ENCODE measurements around the gene HK1. TPM values are rescaled to one million over a fixed set of nuclear protein-coding genes. Genes with fewer than 3 reads are reported as not detected.

The HK1 gene
- total RNA-seq (2014; rRNA removed; shearing (Covaris generic)) (9.7 and 13.1 TPM in 2 replicates), total RNA-seq (2022) (23.1 and 31.5 TPM in 2 replicates), Bru-seq, nascent RNA (percentile 47 among the genes with signal in this experiment), BruChase-seq, experiment 1, labeled RNA remaining after a 6-hour chase (percentile 46 among the genes with signal in this experiment), BruChase-seq, experiment 2, labeled RNA remaining after a 2-hour chase (percentile 46 among the genes with signal in this experiment)
- long read RNA-seq, transcript HK1-202 (18 exons, 3,605 nt) = major isoform, 91 of 102 reads
- long read RNA-seq, partial matches to known transcripts = 6 of 102 reads
- long read RNA-seq, other reads (novel, unspliced or antisense) = 5 of 102 reads

DNA sequence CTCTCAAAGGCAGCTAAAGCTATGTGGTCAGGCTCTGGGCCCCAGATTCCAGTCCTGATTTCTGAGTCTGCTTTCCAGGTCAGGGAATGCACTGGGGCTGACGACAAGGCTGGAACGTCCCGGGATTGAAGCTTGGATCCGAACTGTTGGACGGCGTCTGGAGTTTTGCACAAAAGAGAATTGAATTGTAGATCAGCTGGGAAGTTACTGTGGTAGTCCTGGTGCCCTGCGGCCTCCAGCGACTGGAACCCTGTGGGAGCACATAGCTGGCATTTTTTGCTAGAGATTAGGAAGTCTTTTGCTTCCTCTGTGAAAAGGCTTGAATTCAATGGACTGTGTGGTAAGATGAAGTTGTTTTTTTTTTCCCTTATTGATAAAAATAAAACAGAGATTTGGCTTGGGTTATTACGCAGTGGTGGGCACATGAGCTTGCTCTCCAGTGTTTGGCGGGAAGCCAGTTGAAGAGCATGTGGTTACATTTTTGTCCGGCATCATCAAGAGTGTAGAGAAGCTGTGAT, at the start of gene HK1:
HK1 (plus strand) TSS at position 51 of the 518 bp plus-strand sequence.
- Histone ChIP-seq H2AFZ (ENCODE audit: low read length) (peak within 1 kb of the TSS; percentile 88), H3K4me3 (ENCODE audit: low read depth, low read length, poor library complexity, severe bottlenecking) (peak within 1 kb of the TSS; percentile 42), H3K9me3 (ENCODE audit: low read length) (no peaks in the 10 kb centered on the region), H3K9me2 (ENCODE audit: insufficient read depth, low read length) (no peaks in the 10 kb centered on the region), H3K4me2 (ENCODE audit: low read length) (peak within 1 kb of the TSS; percentile 71), H3K79me2 (ENCODE audit: insufficient read depth, low read depth, low read length) (no peaks in the 10 kb centered on the region), H3K36me3 (ENCODE audit: insufficient read depth, low read length) (no peaks in the 10 kb centered on the region), H4K20me1 (ENCODE audit: insufficient read depth, low read length) (no peaks in the 10 kb centered on the region), H3K27ac (ENCODE audit: low read depth, low read length, poor library complexity, severe bottlenecking) (peak within 1 kb of the TSS; percentile 74), H3K4me1 (ENCODE audit: insufficient read depth, low read length, poor library complexity, severe bottlenecking) (peaks cover 29% of the 10 kb centered on the region)
- intact Hi-C loops (cut with micrococcal nuclease; ENCODE audit: unreplicated experiment) = no loop called here
- TF ChIP-seq, protein P1, sequence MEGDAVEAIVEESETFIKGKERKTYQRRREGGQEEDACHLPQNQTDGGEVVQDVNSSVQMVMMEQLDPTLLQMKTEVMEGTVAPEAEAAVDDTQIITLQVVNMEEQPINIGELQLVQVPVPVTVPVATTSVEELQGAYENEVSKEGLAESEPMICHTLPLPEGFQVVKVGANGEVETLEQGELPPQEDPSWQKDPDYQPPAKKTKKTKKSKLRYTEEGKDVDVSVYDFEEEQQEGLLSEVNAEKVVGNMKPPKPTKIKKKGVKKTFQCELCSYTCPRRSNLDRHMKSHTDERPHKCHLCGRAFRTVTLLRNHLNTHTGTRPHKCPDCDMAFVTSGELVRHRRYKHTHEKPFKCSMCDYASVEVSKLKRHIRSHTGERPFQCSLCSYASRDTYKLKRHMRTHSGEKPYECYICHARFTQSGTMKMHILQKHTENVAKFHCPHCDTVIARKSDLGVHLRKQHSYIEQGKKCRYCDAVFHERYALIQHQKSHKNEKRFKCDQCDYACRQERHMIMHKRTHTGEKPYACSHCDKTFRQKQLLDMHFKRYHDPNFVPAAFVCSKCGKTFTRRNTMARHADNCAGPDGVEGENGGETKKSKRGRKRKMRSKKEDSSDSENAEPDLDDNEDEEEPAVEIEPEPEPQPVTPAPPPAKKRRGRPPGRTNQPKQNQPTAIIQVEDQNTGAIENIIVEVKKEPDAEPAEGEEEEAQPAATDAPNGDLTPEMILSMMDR (conservative IDR thresholded peaks at IDR 0.05; ENCODE audit: low read length) = no peak
- TF ChIP-seq EZH2phosphoT487 (IDR thresholded peaks at IDR 0.05; ENCODE audit: borderline replicate concordance, low read depth, low read length) = no peak
- ChIA-PET POLR2A (interaction anchor here (0.6 kb wide), 1 partner anchor 847 kb away, joined by 3 read pairs; no protein-coding TSS in a partner anchor), CTCF (ENCODE audit: unreplicated experiment) (no interaction called here)
- no peak for DNase-seq (ENCODE audit: low spot score)
- BruUV-seq (replicated peaks) = no TSS peak

DNA sequence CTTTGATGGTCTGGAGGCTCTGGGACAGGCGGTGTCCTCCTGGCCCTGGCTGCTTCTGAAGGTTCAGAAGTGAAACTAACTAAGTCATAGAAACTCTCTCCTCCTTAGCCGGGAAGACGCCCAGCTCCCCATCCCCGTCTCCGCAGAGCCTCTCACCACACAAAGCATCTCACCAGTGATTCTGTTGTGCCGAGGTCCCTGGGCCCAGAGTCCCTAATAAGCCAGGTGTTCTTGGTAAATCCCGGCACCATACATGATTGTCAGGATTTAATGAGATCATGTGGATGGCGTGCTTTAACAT, 48.7 kb upstream of the HK1 start:
- Histone ChIP-seq H3K4me2 (ENCODE audit: low read length) (peak overlapping the region; percentile 8; the same call in 1 of the 2 replicates), H3K9me2 (ENCODE audit: insufficient read depth, low read length) (no peaks in the 10 kb centered on the region), H4K20me1 (ENCODE audit: insufficient read depth, low read length) (no peaks in the 10 kb centered on the region), H3K4me3 (ENCODE audit: low read depth, low read length, poor library complexity, severe bottlenecking) (no peak overlapping the region), H3K4me1 (ENCODE audit: insufficient read depth, low read length, poor library complexity, severe bottlenecking) (peaks cover 27% of the 10 kb centered on the region), H3K27ac (ENCODE audit: low read depth, low read length, poor library complexity, severe bottlenecking) (no peak overlapping the region), H3K79me2 (ENCODE audit: insufficient read depth, low read depth, low read length) (no peaks in the 10 kb centered on the region), H2AFZ (ENCODE audit: low read length) (no peak overlapping the region; the same call in 1 of the 2 replicates), H3K36me3 (ENCODE audit: insufficient read depth, low read length) (no peaks in the 10 kb centered on the region), H3K9me3 (ENCODE audit: low read length) (no peaks in the 10 kb centered on the region)
- BruUV-seq (replicated peaks) = no TSS peak
- ChIA-PET CTCF (ENCODE audit: unreplicated experiment) (interaction anchor here (0.9 kb wide), 1 partner anchor 178 kb away, joined by 5 read pairs; no protein-coding TSS in a partner anchor), POLR2A (interaction anchor here (0.6 kb wide), 1 partner anchor 173 kb away, joined by 4 read pairs; no protein-coding TSS in a partner anchor)
- no peak for TF ChIP-seq EZH2phosphoT487 (IDR thresholded peaks at IDR 0.05; ENCODE audit: borderline replicate concordance, low read depth, low read length)
- TF ChIP-seq, protein P1 (conservative IDR thresholded peaks at IDR 0.05; ENCODE audit: low read length) = no peak
- intact Hi-C loops (cut with micrococcal nuclease; ENCODE audit: unreplicated experiment) = no loop called here
- DNase-seq (ENCODE audit: low spot score) = no peak

GRCh38 chr10:69230128-69230527, 48.2 kb upstream of the HK1 start:
- ChIA-PET CTCF (ENCODE audit: unreplicated experiment) (no interaction called here), POLR2A (no interaction called here)
- Histone ChIP-seq H3K4me1 (ENCODE audit: insufficient read depth, low read length, poor library complexity, severe bottlenecking) (peaks cover 21% of the 10 kb centered on the region), H3K4me2 (ENCODE audit: low read length) (no peak overlapping the region), H3K9me3 (ENCODE audit: low read length) (no peaks in the 10 kb centered on the region), H3K27ac (ENCODE audit: low read depth, low read length, poor library complexity, severe bottlenecking) (no peak overlapping the region), H3K79me2 (ENCODE audit: insufficient read depth, low read depth, low read length) (no peaks in the 10 kb centered on the region), H3K36me3 (ENCODE audit: insufficient read depth, low read length) (no peaks in the 10 kb centered on the region), H4K20me1 (ENCODE audit: insufficient read depth, low read length) (no peaks in the 10 kb centered on the region), H3K4me3 (ENCODE audit: low read depth, low read length, poor library complexity, severe bottlenecking) (no peak overlapping the region), H2AFZ (ENCODE audit: low read length) (no peak overlapping the region; the same call in 1 of the 2 replicates), H3K9me2 (ENCODE audit: insufficient read depth, low read length) (no peaks in the 10 kb centered on the region)
- DNase-seq (ENCODE audit: low spot score) = no peak
- no peak for TF ChIP-seq EZH2phosphoT487 (IDR thresholded peaks at IDR 0.05; ENCODE audit: borderline replicate concordance, low read depth, low read length)
- TF ChIP-seq, protein P1 (conservative IDR thresholded peaks at IDR 0.05; ENCODE audit: low read length) = no peak
- intact Hi-C loops (cut with micrococcal nuclease; ENCODE audit: unreplicated experiment) = no loop called here
- BruUV-seq (replicated peaks) = no TSS peak
